Epithelial cell of esophagus (primary cell): ENCODE measurements around the gene RAB26.

Experiments used
- DNase-seq: peaks from one replicate; pipeline ENCODE4 v3.0.0; 2010; ENCODE audit warnings: low read depth
- H3K4me3 ChIP-seq: 2 replicates; pipeline ENCODE4 v1.5.1; 2011; ENCODE audit warnings: mild to moderate bottlenecking, low read length, control low read depth
- TF ChIP-seq, protein P1 (sequence below): IDR thresholded peaks from 2 replicates; pipeline ENCODE4 v1.5.1; 2011; ENCODE audit warnings: low read depth, mild to moderate bottlenecking, low read length, control low read depth, inconsistent platforms; ENCODE audit not compliant: insufficient read depth; ENCODE audit errors: missing control alignments

The RAB26 gene

DNA sequence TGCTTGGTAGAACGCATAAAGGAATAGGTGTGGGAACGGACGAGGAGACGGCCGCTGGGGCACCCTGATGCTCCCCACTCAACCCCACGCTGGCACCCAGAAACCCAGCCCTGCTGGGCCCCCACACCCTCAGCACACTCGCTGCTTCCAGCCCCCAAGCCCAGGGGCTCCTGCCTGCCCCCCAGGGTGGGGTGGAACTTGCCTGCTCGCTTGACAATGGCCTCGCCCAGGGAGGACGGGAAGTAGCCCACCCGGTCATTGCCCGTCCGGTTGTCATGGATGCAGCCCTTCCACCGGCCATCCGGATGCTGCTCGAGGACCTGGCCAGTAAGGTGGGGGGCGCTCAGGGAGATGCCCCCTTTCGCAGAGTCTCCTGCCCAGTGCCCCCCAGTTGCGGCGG, 38.1 kb downstream of the RAB26 start:
- TF ChIP-seq, protein P1, sequence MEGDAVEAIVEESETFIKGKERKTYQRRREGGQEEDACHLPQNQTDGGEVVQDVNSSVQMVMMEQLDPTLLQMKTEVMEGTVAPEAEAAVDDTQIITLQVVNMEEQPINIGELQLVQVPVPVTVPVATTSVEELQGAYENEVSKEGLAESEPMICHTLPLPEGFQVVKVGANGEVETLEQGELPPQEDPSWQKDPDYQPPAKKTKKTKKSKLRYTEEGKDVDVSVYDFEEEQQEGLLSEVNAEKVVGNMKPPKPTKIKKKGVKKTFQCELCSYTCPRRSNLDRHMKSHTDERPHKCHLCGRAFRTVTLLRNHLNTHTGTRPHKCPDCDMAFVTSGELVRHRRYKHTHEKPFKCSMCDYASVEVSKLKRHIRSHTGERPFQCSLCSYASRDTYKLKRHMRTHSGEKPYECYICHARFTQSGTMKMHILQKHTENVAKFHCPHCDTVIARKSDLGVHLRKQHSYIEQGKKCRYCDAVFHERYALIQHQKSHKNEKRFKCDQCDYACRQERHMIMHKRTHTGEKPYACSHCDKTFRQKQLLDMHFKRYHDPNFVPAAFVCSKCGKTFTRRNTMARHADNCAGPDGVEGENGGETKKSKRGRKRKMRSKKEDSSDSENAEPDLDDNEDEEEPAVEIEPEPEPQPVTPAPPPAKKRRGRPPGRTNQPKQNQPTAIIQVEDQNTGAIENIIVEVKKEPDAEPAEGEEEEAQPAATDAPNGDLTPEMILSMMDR = no peak
- no peak overlapping the region for H3K4me3 ChIP-seq
- no peak for DNase-seq

- DNase-seq = no peak
- H3K4me3 ChIP-seq = no peak overlapping the region
- TF ChIP-seq, protein P1 = no peak
These were observed 38.8 kb downstream of the RAB26 start for GRCh38 chr16:2187212-2187611.

DNA sequence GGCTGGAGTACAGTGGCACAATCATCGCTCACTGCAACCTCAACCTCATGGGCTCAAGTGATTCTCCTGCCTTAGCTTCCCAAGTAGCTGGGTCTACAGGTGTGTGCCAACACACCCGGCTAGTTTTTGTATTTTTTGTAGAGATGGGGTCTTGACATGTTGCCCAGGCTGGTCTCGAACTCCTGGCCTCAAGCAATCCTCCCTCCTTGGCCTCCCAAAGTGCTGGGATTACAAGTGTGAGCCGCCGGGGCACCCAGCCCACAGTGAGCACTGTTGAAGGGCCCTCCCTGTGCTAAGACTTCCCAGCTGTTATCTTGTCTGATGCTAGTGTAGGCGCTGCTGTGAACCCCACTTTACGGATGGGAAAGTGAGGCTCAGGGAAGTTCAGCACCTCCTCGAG, 40.0 kb downstream of the RAB26 start:
- TF ChIP-seq, protein P1 = no peak
- DNase-seq = no peak
- H3K4me3 ChIP-seq = no peak overlapping the region

DNA sequence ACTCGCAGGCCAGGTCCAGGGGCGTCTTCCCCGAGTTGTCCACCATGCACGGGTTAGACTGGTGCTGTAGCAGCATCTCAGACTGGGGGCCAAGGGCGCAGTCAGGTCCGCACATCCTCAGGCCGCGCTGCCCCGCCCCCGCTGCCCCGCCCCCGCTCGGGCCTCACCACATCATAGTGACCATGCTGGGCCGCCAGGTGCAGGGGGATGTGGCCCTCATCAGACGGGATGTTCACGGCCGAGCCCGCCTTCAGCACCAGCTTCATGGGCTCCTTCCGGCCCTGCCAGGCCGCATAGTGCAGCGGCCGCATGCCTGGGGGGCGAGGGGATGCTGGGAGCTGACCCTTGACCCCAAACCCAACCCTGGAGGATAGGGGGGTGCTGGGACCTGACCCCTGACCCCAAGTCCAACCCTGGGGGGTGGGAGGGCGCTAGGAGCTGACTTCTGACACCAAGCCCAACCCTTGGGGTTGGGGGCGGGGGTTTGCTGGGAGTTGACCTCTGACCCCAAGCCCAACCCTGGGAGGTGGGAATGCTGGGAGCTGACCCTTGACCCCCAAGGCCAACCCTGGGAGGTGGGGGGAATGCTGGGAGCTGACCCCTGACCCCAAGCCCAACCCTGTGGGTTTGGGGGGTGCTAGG, 40.9 kb downstream of the RAB26 start:
- no peak overlapping the region for H3K4me3 ChIP-seq
- TF ChIP-seq, protein P1 = no peak
- no peak for DNase-seq

DNA sequence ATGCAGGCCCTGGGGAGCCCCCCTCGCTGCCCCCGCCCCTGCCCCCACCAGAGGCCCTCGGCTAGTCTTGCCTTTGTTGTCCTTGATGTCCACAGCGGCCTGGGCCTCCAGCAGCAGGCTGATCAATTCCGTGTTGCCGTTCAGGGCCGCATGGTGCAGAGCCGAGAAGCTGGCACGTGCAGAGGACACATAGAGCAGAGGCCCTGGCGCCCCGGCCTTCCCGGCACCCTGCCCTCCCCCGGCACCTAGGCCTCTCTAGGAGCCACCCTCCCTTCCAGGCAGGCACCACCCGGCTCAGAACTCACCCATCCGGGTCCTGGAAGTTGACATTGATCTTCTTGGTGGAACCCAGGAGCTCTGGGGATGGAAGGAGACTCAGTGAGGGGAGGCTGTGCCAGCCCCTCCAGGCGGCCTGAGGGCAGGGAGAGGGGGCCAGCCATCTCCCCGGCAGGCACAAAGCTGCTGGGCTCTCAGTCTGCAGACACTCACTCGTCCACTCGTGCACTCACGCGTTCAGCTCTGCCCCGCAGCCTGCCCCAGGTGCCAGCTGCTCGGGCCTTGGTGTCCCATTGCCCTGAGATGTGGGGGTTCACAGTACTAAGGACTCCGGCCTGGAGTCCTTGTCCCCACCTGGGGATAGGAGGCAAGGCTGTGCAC, 41.7 kb downstream of the RAB26 start:
- TF ChIP-seq, protein P1 = no peak
- no peak overlapping the region for H3K4me3 ChIP-seq
- DNase-seq = no peak

DNA sequence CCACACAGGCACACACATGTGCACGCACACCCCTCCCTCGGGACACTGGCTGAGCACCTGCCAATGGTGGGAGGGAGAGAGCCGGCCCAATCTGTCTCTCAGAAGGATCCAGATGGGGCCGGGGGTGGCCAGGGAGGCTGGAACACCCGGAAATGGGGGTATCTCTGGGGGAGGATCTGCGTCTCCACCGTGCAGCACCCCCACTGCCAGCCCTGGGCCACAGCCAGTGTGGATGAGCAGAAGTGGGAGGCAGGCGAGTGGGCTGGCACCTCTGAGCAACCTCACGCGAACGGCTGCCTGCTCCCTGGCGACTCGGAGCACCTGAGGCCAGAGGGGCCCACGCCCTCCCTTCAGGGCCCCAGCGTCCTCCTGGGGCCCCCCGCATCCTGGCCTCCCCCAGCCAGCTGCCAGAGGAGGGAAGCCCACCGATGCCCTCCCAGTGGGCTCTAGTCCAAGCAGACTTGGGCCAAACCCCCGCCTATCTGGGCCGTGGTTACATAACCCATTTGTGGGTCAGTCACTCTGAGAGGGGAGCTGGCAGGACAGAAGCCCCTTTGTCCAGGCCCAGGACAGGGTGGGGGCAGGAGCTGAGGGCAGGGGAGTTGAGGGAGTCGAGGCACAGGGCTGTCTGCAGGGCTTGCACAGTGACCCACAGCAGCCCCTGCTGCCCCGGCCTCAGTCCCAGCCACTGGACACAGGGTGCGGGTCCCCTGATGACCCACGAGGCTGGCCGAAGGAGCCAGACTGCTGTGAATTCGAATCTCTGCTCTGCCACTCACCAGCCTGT, 42.4 kb downstream of the RAB26 start:
- TF ChIP-seq, protein P1 = no peak
- H3K4me3 ChIP-seq = no peak overlapping the region
- no peak for DNase-seq
